ENCODE results near the gene SNX19.
A peak's percentile ranks its signal among the peaks of the same experiment; 100 is the strongest.
"Not testable (repeated sequence)": the region's sequence is repeated elsewhere in the genome, so short reads cannot be mapped to it uniquely, and the experiment has no call there.

The SNX19 gene

GRCh38 chr11:130916238-130916855 is at the start of gene SNX19:
SNX19 (minus strand) TSS chr11:130916479; CDS start chr11:130915939, 540 bp downstream.
- peak; percentile 90 for DNase-seq

GRCh38 chr11:130964058-130964792 is 47.9 kb upstream of the SNX19 start:
- DNase-seq = no peak

- DNase-seq = no peak
Measured at GRCh38 chr11:130947889-130948288, 31.6 kb upstream of the SNX19 start.

- no peak for DNase-seq
Measured at GRCh38 chr11:130947481-130947880, 31.2 kb upstream of the SNX19 start.

GRCh38 chr11:130947058-130947457 is 30.8 kb upstream of the SNX19 start:
- no peak for DNase-seq

- DNase-seq = no peak
Measured at GRCh38 chr11:130945896-130946295, 29.6 kb upstream of the SNX19 start.

GRCh38 chr11:130940706-130941105 is 24.4 kb upstream of the SNX19 start:
- DNase-seq = no peak

- DNase-seq = no peak
Measured at GRCh38 chr11:130937051-130937450, 20.8 kb upstream of the SNX19 start.

- no peak for DNase-seq
Measured at GRCh38 chr11:130932086-130932712, 15.9 kb upstream of the SNX19 start.

GRCh38 chr11:130924750-130925149 is 8.5 kb upstream of the SNX19 start:
- no peak for DNase-seq

- DNase-seq = not testable (repeated sequence)
Measured at GRCh38 chr11:130920612-130921011, 4.3 kb upstream of the SNX19 start.

GRCh38 chr11:130918081-130918480 is 1.8 kb upstream of the SNX19 start:
- DNase-seq = no peak

- no peak for DNase-seq
Measured at GRCh38 chr11:130916910-130917309, 631 bp upstream of the SNX19 start.

- DNase-seq = no peak
Measured at GRCh38 chr11:130915603-130916237, 559 bp downstream of the SNX19 start.

- no peak for DNase-seq
Measured at GRCh38 chr11:130913268-130913667, 3.0 kb downstream of the SNX19 start.

- no peak for DNase-seq
Measured at GRCh38 chr11:130912552-130912951, 3.7 kb downstream of the SNX19 start.

GRCh38 chr11:130911306-130911705 is 5.0 kb downstream of the SNX19 start:
- no peak for DNase-seq

- DNase-seq = no peak
Measured at GRCh38 chr11:130909650-130910049, 6.6 kb downstream of the SNX19 start.

- DNase-seq = no peak
Measured at GRCh38 chr11:130908770-130909625, 7.3 kb downstream of the SNX19 start.

- no peak for DNase-seq
Measured at GRCh38 chr11:130908061-130908460, 8.2 kb downstream of the SNX19 start.

GRCh38 chr11:130907229-130907628 is 9.1 kb downstream of the SNX19 start:
- DNase-seq = no peak

GRCh38 chr11:130906616-130907015 is 9.7 kb downstream of the SNX19 start:
- DNase-seq = no peak

- DNase-seq = no peak
Measured at GRCh38 chr11:130905512-130905911, 10.8 kb downstream of the SNX19 start.

All from stimulated activated CD4-positive, alpha-beta T cell treated with anti-CD3 and anti-CD28 coated beads, Interleukin-4, amount 100 ng/mL, for 24 hours (primary cell).